HG02759 (cell line): ENCODE data around the gene CSE1L.
A peak's percentile ranks its signal among the peaks of the same experiment; 100 is the strongest.
"Not testable (repeated sequence)": the region's sequence is repeated elsewhere in the genome, so short reads cannot be mapped to it uniquely, and the experiment has no call there.

Source experiments
- ATAC-seq: cut with Tn5 transposase; IDR thresholded peaks from one replicate; pipeline ENCODE4 v1.9.1; 2021; ENCODE audit warnings: mild to moderate bottlenecking, moderate library complexity; ENCODE audit not compliant: unreplicated experiment

The CSE1L gene

GRCh38 chr20:49046087-49046900, at the start of gene CSE1L:
Gene CSE1L (plus strand): TSS chr20:49046312. CDS start chr20:49058464, 12,152 bp downstream.
- peak; percentile 86 for ATAC-seq

GRCh38 chr20:48999890-49000870, 45.9 kb upstream of the CSE1L start:
- no peak for ATAC-seq

- ATAC-seq, result no peak
These were observed 44.4 kb upstream of the CSE1L start for GRCh38 chr20:49001741-49002140.

GRCh38 chr20:49006446-49006980, 39.6 kb upstream of the CSE1L start:
- no peak for ATAC-seq

- no peak for ATAC-seq
These were observed 36.0 kb upstream of the CSE1L start for GRCh38 chr20:49009899-49010631.

- ATAC-seq, result no peak
These were observed 21.9 kb upstream of the CSE1L start for GRCh38 chr20:49024220-49024619.

GRCh38 chr20:49028177-49028576, 17.9 kb upstream of the CSE1L start:
- not testable (repeated sequence) for ATAC-seq

- ATAC-seq, result no peak
These were observed 17.4 kb upstream of the CSE1L start for GRCh38 chr20:49028684-49029083.

- no peak for ATAC-seq
These were observed 16.9 kb upstream of the CSE1L start for GRCh38 chr20:49029203-49029602.

- ATAC-seq, result no peak
These were observed 15.0 kb upstream of the CSE1L start for GRCh38 chr20:49030954-49031619.

GRCh38 chr20:49032455-49032854, 13.7 kb upstream of the CSE1L start:
- no peak for ATAC-seq

GRCh38 chr20:49034070-49034732, 11.9 kb upstream of the CSE1L start:
- no peak for ATAC-seq

GRCh38 chr20:49037962-49038387, 8.1 kb upstream of the CSE1L start:
- no peak for ATAC-seq

- ATAC-seq, result no peak
These were observed 6.3 kb upstream of the CSE1L start for GRCh38 chr20:49039854-49040253.

GRCh38 chr20:49043000-49043399, 3.1 kb upstream of the CSE1L start:
- no peak for ATAC-seq

- no peak for ATAC-seq
These were observed 549 bp upstream of the CSE1L start for GRCh38 chr20:49045440-49046086.

GRCh38 chr20:49052334-49052733, 6.2 kb downstream of the CSE1L start:
- ATAC-seq, result no peak

GRCh38 chr20:49054056-49054643, 8.0 kb downstream of the CSE1L start:
- ATAC-seq, result peak; percentile 70

GRCh38 chr20:49063279-49063678, 17.2 kb downstream of the CSE1L start:
- ATAC-seq, result no peak
